Activated naive CD4-positive, alpha-beta T cell (primary cell): ENCODE data around the gene ZNF165.
"Not testable (repeated sequence)": the region's sequence is repeated elsewhere in the genome, so short reads cannot be mapped to it uniquely, and the experiment has no call there.

ENCODE experiments used
- DNase-seq, 4 experiments: peaks; one replicate each; lab custom pipeline; 2025; lab: John Stamatoyannopoulos, UW

The ZNF165 gene

GRCh38 chr6:28121876-28122275 is 41.5 kb downstream of the ZNF165 start:
- DNase-seq: no peak

DNA sequence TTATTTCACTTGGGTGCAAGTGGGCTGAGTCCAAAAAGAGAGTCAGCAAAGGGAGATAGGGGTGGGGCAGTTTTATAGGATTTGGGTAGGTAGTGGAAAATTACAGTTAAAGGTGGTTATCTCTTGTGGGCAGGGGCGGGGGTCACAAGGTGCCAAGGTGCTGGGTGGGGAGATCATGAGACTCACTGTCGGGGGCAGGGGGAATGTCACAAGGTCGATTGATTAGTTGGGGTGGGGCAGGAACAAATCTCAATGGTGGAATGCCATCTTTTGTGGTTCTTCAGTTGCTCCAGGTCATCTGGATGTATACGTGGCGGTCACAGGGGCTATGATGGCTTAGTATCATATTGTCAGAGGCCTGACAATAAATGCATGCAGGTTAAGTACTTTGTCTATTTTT is 41.9 kb downstream of the ZNF165 start:
- not testable (repeated sequence) for DNase-seq

DNA sequence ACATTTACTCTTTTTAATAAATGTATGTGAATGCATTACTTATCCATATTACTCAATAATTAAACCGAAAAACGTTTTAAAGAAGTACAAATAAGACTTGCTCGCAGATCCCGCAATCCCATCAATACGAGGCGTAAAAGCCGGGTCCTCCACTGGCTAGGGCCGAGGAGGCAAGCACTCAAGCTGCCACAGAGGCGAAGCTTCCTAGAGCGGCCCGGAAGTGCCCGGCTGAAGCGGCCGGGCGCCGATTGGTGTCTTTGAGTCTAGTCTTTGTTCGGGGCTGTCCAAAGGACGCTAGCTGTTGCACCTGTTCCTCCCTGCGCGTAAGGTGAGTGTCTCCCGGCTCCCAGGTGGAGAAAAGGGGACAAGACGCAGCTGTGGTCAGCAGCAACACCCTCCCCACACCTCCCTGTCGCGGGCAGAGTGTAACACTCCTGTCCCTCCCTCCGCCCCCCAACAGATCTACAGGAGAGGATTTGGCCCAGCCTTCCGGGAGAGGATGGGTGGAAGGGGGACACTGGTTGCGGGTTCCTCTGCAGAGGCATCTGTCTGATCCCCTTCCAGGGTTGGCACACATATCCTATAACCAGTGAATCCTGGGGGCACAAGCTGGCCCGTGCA is 44.1 kb downstream of the ZNF165 start, which contains the start of gene ZSCAN16:
Gene ZSCAN16 (plus strand): TSS at position 260 of the 621 bp plus-strand sequence. CDS start 835 bp downstream, outside the sequence.
- DNase-seq: peak; percentile 24 to 62 (median 39)

- no peak for DNase-seq
Observed at GRCh38 chr6:28124971-28125353, 44.6 kb downstream of the ZNF165 start.

- DNase-seq: no peak
Observed at GRCh38 chr6:28125401-28125800, 45.0 kb downstream of the ZNF165 start.

DNA sequence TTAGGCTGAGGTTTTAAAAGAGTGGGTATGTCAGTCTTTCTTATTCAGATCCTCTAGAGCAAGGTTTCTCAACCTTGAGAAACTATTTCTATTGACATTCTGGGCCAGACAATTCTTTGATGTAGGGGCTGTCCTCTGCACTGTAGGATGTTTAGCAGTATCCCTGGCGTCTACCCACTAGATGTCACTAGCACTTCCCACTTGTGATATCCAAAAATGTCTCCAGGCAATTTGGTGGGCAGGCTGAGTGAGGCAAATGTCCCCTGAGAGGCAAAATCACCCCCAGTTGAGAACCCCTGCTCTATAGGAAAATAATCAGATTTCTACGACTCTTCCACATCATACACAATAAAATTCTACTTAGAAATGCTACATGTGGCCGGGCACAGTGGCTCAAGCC is 53.6 kb downstream of the ZNF165 start:
- no peak for DNase-seq

- no peak for DNase-seq
Observed at GRCh38 chr6:28134716-28135115, 54.3 kb downstream of the ZNF165 start.

DNA sequence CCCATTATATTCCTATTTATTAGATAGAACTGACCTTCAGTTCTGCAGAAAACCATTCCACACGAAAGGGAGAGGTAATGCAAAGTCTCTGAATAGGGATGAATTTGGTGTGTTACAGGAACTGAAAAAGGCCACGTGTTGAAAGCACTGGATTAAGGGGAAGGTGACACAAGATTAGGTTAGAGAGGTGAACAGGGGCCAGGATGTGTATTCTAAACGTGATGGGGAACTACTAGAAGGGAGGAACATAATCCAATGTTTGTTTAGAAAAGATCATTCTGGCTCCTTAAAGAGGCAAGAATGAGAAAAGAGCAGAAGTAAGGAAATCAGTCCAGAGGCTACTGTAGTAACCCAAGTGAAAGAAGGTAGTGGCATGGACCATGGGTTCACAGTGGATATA is 55.0 kb downstream of the ZNF165 start:
- no peak for DNase-seq

- DNase-seq: peak; percentile 30 to 58 (median 50)
Observed at GRCh38 chr6:28136585-28137504, 56.5 kb downstream of the ZNF165 start.

- no peak for DNase-seq
Observed at GRCh38 chr6:28137505-28137981, 57.2 kb downstream of the ZNF165 start.
